Measurements from ENCODE around the gene CASP6. TPM values are rescaled to one million over a fixed set of nuclear protein-coding genes. Genes with fewer than 3 reads are reported as not detected.

The CASP6 gene
- total RNA-seq, 3 donors from 2014 or later: 18.6 to 39.1 (median 24.9) TPM

- H3K4me1 ChIP-seq: no peaks in the 10 kb centered on the region
- H3K4me3 ChIP-seq: no peak overlapping the region
- no peak overlapping the region for H3K27ac ChIP-seq
- no peak for DNase-seq (ENCODE audit: low spot score in 2 of 2)
- no peaks in the 10 kb centered on the region for H3K9me3 ChIP-seq
- intact Hi-C loops (cut with DNase I; ENCODE audit: low total_unique reads): no loop called here
- H3K27me3 ChIP-seq: no peaks in the 10 kb centered on the region
- H3K36me3 ChIP-seq: no peaks in the 10 kb centered on the region
- TF ChIP-seq CTCF (IDR thresholded peaks at IDR 0.05) (no peak), POLR2AphosphoS5 (IDR thresholded peaks at IDR 0.05) (no peak), POLR2A (IDR thresholded peaks at IDR 0.05) (no peak)
Measured at GRCh38 chr4:109671350-109671749, 31.9 kb downstream of the CASP6 start.

DNA sequence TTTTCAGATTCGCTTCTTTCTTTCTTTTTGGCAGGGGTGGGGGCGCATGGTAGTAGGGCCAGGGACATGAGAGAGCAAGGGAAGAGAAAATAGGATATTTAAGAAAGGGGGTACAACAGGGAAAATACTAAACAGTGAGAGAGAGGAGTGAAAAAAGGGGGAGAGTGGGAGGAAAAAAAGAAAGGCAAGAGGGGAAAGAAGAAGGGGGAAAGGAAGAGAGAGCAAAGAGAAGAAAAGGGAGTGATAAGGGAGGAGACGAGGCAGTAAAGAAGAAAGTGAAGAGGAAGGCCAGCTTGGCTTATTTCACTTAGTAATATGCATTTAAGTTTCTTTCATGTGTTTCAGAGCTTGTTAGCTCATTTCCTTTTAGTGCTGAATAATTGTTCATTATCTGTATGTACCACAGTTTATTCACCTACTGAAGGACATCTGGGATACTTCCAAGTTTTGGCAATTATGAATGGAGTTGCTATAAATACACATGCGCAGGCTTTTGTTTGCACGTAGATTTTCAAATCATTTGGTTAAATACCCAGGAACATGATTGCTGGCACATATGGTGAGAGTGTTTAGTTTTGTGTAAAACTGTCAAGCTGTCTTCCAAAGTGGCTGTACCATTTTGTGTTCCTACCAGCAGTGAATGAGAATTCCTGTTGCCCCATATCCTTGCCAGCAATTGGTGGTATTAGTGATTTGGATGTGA, 37.3 kb downstream of the CASP6 start:
- TF ChIP-seq POLR2AphosphoS5 (IDR thresholded peaks at IDR 0.05) (no peak), POLR2A (IDR thresholded peaks at IDR 0.05) (no peak), CTCF (IDR thresholded peaks at IDR 0.05) (no peak)
- no peaks in the 10 kb centered on the region for H3K36me3 ChIP-seq
- H3K27me3 ChIP-seq: no peaks in the 10 kb centered on the region
- no peaks in the 10 kb centered on the region for H3K9me3 ChIP-seq
- H3K27ac ChIP-seq: no peak overlapping the region
- no peaks in the 10 kb centered on the region for H3K4me1 ChIP-seq
- no peak overlapping the region for H3K4me3 ChIP-seq
- DNase-seq (ENCODE audit: low spot score in 2 of 2): no peak
- intact Hi-C loops (cut with DNase I; ENCODE audit: low total_unique reads): no loop called here

- Histone ChIP-seq H3K9me3 (no peaks in the 10 kb centered on the region), H3K4me1 (no peaks in the 10 kb centered on the region), H3K27ac (no peak overlapping the region), H3K36me3 (no peaks in the 10 kb centered on the region), H3K4me3 (no peak overlapping the region), H3K27me3 (no peaks in the 10 kb centered on the region)
- DNase-seq (ENCODE audit: low spot score in 2 of 2): no peak
- TF ChIP-seq POLR2A (IDR thresholded peaks at IDR 0.05) (no peak), CTCF (IDR thresholded peaks at IDR 0.05) (no peak), POLR2AphosphoS5 (IDR thresholded peaks at IDR 0.05) (no peak)
- intact Hi-C loops (cut with DNase I; ENCODE audit: low total_unique reads): no loop called here
Measured at GRCh38 chr4:109662771-109663170, 40.5 kb downstream of the CASP6 start.

- intact Hi-C loops (cut with DNase I; ENCODE audit: low total_unique reads): no loop called here
Measured at GRCh38 chr4:109662116-109662515, 41.1 kb downstream of the CASP6 start.

More at GRCh38 chr4:109662116-109662515, 41.1 kb downstream of the CASP6 start:
- Histone ChIP-seq H3K36me3 (no peaks in the 10 kb centered on the region), H3K27ac (no peak overlapping the region), H3K27me3 (no peaks in the 10 kb centered on the region), H3K4me3 (no peak overlapping the region), H3K9me3 (no peaks in the 10 kb centered on the region), H3K4me1 (no peaks in the 10 kb centered on the region)
- TF ChIP-seq POLR2A (IDR thresholded peaks at IDR 0.05) (no peak), CTCF (IDR thresholded peaks at IDR 0.05) (no peak), POLR2AphosphoS5 (IDR thresholded peaks at IDR 0.05) (no peak)
- DNase-seq (ENCODE audit: low spot score in 2 of 2): no peak

Measured in breast epithelium (tissue), 4 donors.